Forelimb muscle (tissue), 1 donor: ENCODE data around the gene KCTD20. TPM values are rescaled to one million over a fixed set of nuclear protein-coding genes. Genes with fewer than 3 reads are reported as not detected.
"Not testable (repeated sequence)": the region's sequence is repeated elsewhere in the genome, so short reads cannot be mapped to it uniquely, and the experiment has no call there.

Experiments used
- DNase-seq: peaks from one replicate; pipeline ENCODE4 v3.0.0-alpha.2; 2013; ENCODE audit warnings: low read depth
- polyA plus RNA-seq: library from polyadenylated mRNA; unstranded; fragments of 120-200 nt; gene quantifications from one replicate; pipeline ENCODE4 v1.2.1, GENCODE V29; 2013; ENCODE audit not compliant: insufficient read length

Gene KCTD20
- 38.6 TPM for polyA plus RNA-seq

GRCh38 chr6:36442671-36443470 is at the start of gene KCTD20, which contains the start of gene PXT1:
TSS of gene KCTD20 (plus strand) at chr6:36443000. CDS start at chr6:36470098, 27,098 bp downstream.
TSS of gene PXT1 (minus strand) at chr6:36442854. CDS start at chr6:36426082, 16,772 bp downstream.
- no peak for DNase-seq

- DNase-seq = no peak
Measured at GRCh38 chr6:36399970-36400369, 42.8 kb upstream of the KCTD20 start.

GRCh38 chr6:36402481-36402880 is 40.3 kb upstream of the KCTD20 start:
- no peak for DNase-seq

- DNase-seq = no peak
Measured at GRCh38 chr6:36404164-36404563, 38.6 kb upstream of the KCTD20 start.

- DNase-seq = not testable (repeated sequence)
Measured at GRCh38 chr6:36409718-36410117, 33.1 kb upstream of the KCTD20 start.

- no peak for DNase-seq
Measured at GRCh38 chr6:36413489-36414480, 29.0 kb upstream of the KCTD20 start.

- DNase-seq = no peak
Measured at GRCh38 chr6:36414481-36414880, 28.3 kb upstream of the KCTD20 start.

- DNase-seq = no peak
Measured at GRCh38 chr6:36418558-36418957, 24.2 kb upstream of the KCTD20 start.

GRCh38 chr6:36419310-36419709 is 23.5 kb upstream of the KCTD20 start:
- no peak for DNase-seq

- no peak for DNase-seq
Measured at GRCh38 chr6:36422714-36423100, 20.1 kb upstream of the KCTD20 start.

- peak; percentile 93 for DNase-seq
Measured at GRCh38 chr6:36423101-36423824, 19.5 kb upstream of the KCTD20 start.

- DNase-seq = no peak
Measured at GRCh38 chr6:36426622-36427021, 16.2 kb upstream of the KCTD20 start.

GRCh38 chr6:36428911-36429310 is 13.9 kb upstream of the KCTD20 start:
- DNase-seq = no peak

- DNase-seq = no peak
Measured at GRCh38 chr6:36430351-36430750, 12.4 kb upstream of the KCTD20 start.

GRCh38 chr6:36431197-36431596 is 11.6 kb upstream of the KCTD20 start:
- no peak for DNase-seq

GRCh38 chr6:36432151-36432671 is 10.6 kb upstream of the KCTD20 start:
- DNase-seq = no peak

GRCh38 chr6:36436466-36436865 is 6.3 kb upstream of the KCTD20 start:
- no peak for DNase-seq

GRCh38 chr6:36441307-36441894 is 1.4 kb upstream of the KCTD20 start:
- no peak for DNase-seq

GRCh38 chr6:36442103-36442670 is 613 bp upstream of the KCTD20 start:
- DNase-seq = no peak
